Trophoblast cell (in vitro differentiated cells and primary cell): ENCODE measurements around the gene GLIS2.

Experiments
- DNase-seq, 2 donors: peaks; one replicate each; pipeline ENCODE4 v3.0.0-alpha.2; 2016
- H2AFZ ChIP-seq: 2 replicates; pipeline ENCODE4 v1.6.1; 2013; ENCODE audit warnings: low read length, moderate library complexity, mild to moderate bottlenecking; ENCODE audit not compliant: insufficient read depth, poor library complexity
- H2AK5ac ChIP-seq: 2 replicates; pipeline ENCODE4 v1.6.1; 2013; ENCODE audit warnings: mild to moderate bottlenecking, low read length
- H2BK120ac ChIP-seq: 2 replicates; pipeline ENCODE4 v1.6.1; 2013; ENCODE audit warnings: low read length, mild to moderate bottlenecking, moderate library complexity; ENCODE audit not compliant: insufficient read depth, poor library complexity
- H2BK12ac ChIP-seq: 2 replicates; pipeline ENCODE4 v1.6.1; 2013; ENCODE audit warnings: mild to moderate bottlenecking, low read length, moderate library complexity
- H2BK5ac ChIP-seq: 2 replicates; pipeline ENCODE4 v1.6.1; 2013; ENCODE audit warnings: low read length, low read depth, moderate library complexity, mild to moderate bottlenecking; ENCODE audit not compliant: poor library complexity
- H3K14ac ChIP-seq: 2 replicates; pipeline ENCODE4 v1.6.1; 2013; ENCODE audit warnings: mild to moderate bottlenecking, low read length
- H3K18ac ChIP-seq: 2 replicates; pipeline ENCODE4 v1.6.1; 2013; ENCODE audit warnings: mild to moderate bottlenecking, low read length
- H3K23ac ChIP-seq: 2 replicates; pipeline ENCODE4 v1.6.1; 2013; ENCODE audit warnings: low read length
- H3K27ac ChIP-seq: 2 replicates; pipeline ENCODE4 v1.5.1; 2013; ENCODE audit warnings: low read depth, mild to moderate bottlenecking, inconsistent platforms, low read length, moderate library complexity
- H3K27me3 ChIP-seq: 2 replicates; pipeline ENCODE4 v1.6.1; 2013; ENCODE audit warnings: inconsistent platforms, mild to moderate bottlenecking, low read length, moderate library complexity; ENCODE audit not compliant: insufficient read depth
- H3K36me3 ChIP-seq, 2 experiments: 1 replicate in 1 of 2; 2 replicates in 1 of 2; pipeline ENCODE4 v1.6.1; 2013; ENCODE audit warnings: low read length in 2 of 2, mild to moderate bottlenecking in 2 of 2, moderate library complexity in 1 of 2; ENCODE audit not compliant: insufficient read depth in 2 of 2, control insufficient read depth in 1 of 2
- H3K4ac ChIP-seq: 2 replicates; pipeline ENCODE4 v1.6.1; 2013; ENCODE audit warnings: low read depth, mild to moderate bottlenecking, low read length, moderate library complexity
- H3K4me1 ChIP-seq, 2 experiments: 1 replicate in 1 of 2; 2 replicates in 1 of 2; pipeline ENCODE4 v1.6.1; 2013; ENCODE audit warnings: low read length in 2 of 2, mild to moderate bottlenecking in 2 of 2, moderate library complexity in 1 of 2; ENCODE audit not compliant: insufficient read depth in 2 of 2, control insufficient read depth in 1 of 2
- H3K4me2 ChIP-seq: 2 replicates; pipeline ENCODE4 v1.6.1; 2013; ENCODE audit warnings: inconsistent platforms, mild to moderate bottlenecking, low read length, moderate library complexity
- H3K4me3 ChIP-seq: 2 replicates; pipeline ENCODE4 v1.5.1; 2013; ENCODE audit warnings: mild to moderate bottlenecking, low read depth, low read length, inconsistent platforms
- H3K79me1 ChIP-seq: one replicate; pipeline ENCODE4 v1.6.1; 2013; ENCODE audit warnings: low read length
- H3K79me2 ChIP-seq: 2 replicates; pipeline ENCODE4 v1.6.1; 2013; ENCODE audit warnings: low read length, mild to moderate bottlenecking; ENCODE audit not compliant: control insufficient read depth, insufficient read depth, poor library complexity
- H3K9ac ChIP-seq: 2 replicates; pipeline ENCODE4 v1.6.1; 2013; ENCODE audit warnings: mild to moderate bottlenecking, low read length
- H3K9me3 ChIP-seq: 2 replicates; pipeline ENCODE4 v1.6.1; 2013; ENCODE audit warnings: low read depth, mild to moderate bottlenecking, control low read depth, inconsistent platforms, low read length; ENCODE audit not compliant: insufficient read depth
- H4K12ac ChIP-seq: 2 replicates; pipeline ENCODE4 v1.6.1; 2013; ENCODE audit warnings: low read depth, mild to moderate bottlenecking, low read length, moderate library complexity
- H4K8ac ChIP-seq: 2 replicates; pipeline ENCODE4 v1.6.1; 2013; ENCODE audit warnings: low read depth, mild to moderate bottlenecking, low read length, moderate library complexity
- H4K91ac ChIP-seq: one replicate; pipeline ENCODE4 v1.6.1; 2013; ENCODE audit warnings: low read depth, mild to moderate bottlenecking, low read length, moderate library complexity
- WGBS: extraction: QIAGEN DNeasy Blood & Tissue Kit; methylation state at CpG from one replicate; pipeline ENCODE4 v1.1.7; 2013; ENCODE audit warnings: missing lambda C conversion rate; ENCODE audit not compliant: insufficient read length, insufficient coverage; ENCODE audit errors: extremely low coverage; 5-methylcytosine and 5-hydroxymethylcytosine counted together

Gene GLIS2

GRCh38 chr16:4386951-4387565 is 71.2 kb downstream of the GLIS2 start:
- Histone ChIP-seq H4K8ac (peak overlapping the region; percentile 78), H3K4me1 (peaks cover 44 to 56% of the 10 kb centered on the region in 2 experiments), H2AFZ (peak overlapping the region; percentile 32), H3K4ac (peak overlapping the region; percentile 13), H3K14ac (peak overlapping the region; percentile 89), H3K9me3 (peaks cover 2% of the 10 kb centered on the region), H3K18ac (peak overlapping the region; percentile 74), H3K36me3 (peaks cover 21% of the 10 kb centered on the region in 2 experiments), H3K23ac (no peak overlapping the region), H3K79me1 (peaks cover 38% of the 10 kb centered on the region), H3K27me3 (no peaks in the 10 kb centered on the region), H2BK120ac (peak overlapping the region; percentile 77), H3K9ac (no peak overlapping the region), H3K27ac (no peak overlapping the region), H3K4me2 (no peak overlapping the region), H2AK5ac (peak overlapping the region; percentile 82), H2BK12ac (peak overlapping the region; percentile 84), H3K4me3 (no peak overlapping the region), H4K91ac (peak overlapping the region; percentile 99), H4K12ac (peak overlapping the region; percentile 10), H3K79me2 (peaks cover 15% of the 10 kb centered on the region), H2BK5ac (peak overlapping the region; percentile 71)
- no CpG with 5 or more reads among the region's 10 CpGs for WGBS
- no peak for DNase-seq

GRCh38 chr16:4387781-4388180 is 71.9 kb downstream of the GLIS2 start:
- H3K4ac ChIP-seq: peak overlapping the region; percentile 56
- no CpG with 5 or more reads among the region's 20 CpGs for WGBS

DNA sequence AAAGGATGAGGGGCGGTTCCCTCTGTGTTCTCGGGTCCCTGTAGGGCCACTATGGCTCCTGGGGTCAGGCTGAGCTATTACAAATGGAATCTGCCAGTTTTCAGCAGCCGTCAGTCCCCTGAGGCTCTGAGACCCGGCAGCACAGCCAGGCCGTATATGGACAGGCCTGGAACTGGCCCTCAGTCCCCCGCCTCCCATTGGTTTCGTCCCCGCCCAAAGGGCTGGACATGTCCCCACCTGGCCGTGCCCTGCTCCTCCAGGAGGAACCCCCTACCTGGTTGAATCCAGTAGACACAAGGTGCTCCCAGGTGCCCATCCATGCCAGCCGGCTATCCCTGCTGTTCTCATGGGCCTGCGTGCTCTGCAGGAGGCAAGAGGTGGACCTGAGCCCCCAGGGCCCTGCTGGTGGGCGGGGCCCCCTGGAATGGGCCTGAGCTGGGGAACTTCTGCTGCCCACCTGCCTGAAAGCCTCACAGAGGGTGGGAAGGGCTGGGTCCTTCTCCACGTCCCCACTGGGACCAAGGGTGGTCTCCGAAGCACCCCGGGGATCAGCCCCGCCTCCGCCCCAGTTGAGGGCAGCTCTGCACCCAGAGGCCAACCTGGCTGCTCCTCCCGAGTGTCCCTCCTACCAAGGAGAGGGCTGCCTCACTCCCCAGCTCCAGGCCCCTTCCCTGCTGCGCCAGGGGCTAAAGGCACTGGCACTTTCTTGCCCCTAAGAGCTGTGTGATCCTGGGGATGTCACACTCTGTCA is 72.6 kb downstream of the GLIS2 start:
- peak overlapping the region; percentile 61 for H4K12ac ChIP-seq
- H4K8ac ChIP-seq: peak overlapping the region; percentile 87
- H3K4ac ChIP-seq: peak overlapping the region; percentile 77
- H3K27ac ChIP-seq: peak overlapping the region; percentile 82
- peaks cover 51% of the 10 kb centered on the region for H3K79me1 ChIP-seq
- H3K79me2 ChIP-seq: peaks cover 21% of the 10 kb centered on the region
- peak overlapping the region; percentile 8 for H3K4me2 ChIP-seq
- H3K9ac ChIP-seq: no peak overlapping the region
- H3K27me3 ChIP-seq: no peaks in the 10 kb centered on the region
- peaks cover 10 to 12% of the 10 kb centered on the region in 2 experiments for H3K36me3 ChIP-seq
- DNase-seq: peak; percentile 75 to 79
- no peak overlapping the region for H3K4me3 ChIP-seq
- H3K14ac ChIP-seq: peak overlapping the region; percentile 98
- H2AFZ ChIP-seq: peak overlapping the region; percentile 7
- peaks cover 58 to 70% of the 10 kb centered on the region in 2 experiments for H3K4me1 ChIP-seq
- peak overlapping the region; percentile 98 for H2BK120ac ChIP-seq
- WGBS: no CpG with 5 or more reads among the region's 19 CpGs
- H4K91ac ChIP-seq: peak overlapping the region; percentile 97
- peak overlapping the region; percentile 98 for H2AK5ac ChIP-seq
- H2BK12ac ChIP-seq: peak overlapping the region; percentile 89
- H3K18ac ChIP-seq: peak overlapping the region; percentile 94
- peak overlapping the region; percentile 92 for H2BK5ac ChIP-seq
- H3K9me3 ChIP-seq: peaks cover 2% of the 10 kb centered on the region
- H3K23ac ChIP-seq: no peak overlapping the region

More at GRCh38 chr16:4387781-4388180, 71.9 kb downstream of the GLIS2 start:
- Histone ChIP-seq H3K79me1 (peaks cover 44% of the 10 kb centered on the region), H3K27me3 (no peaks in the 10 kb centered on the region), H3K9me3 (peaks cover 2% of the 10 kb centered on the region), H3K4me3 (no peak overlapping the region), H3K27ac (peak overlapping the region; percentile 75), H2BK5ac (peak overlapping the region; percentile 90), H3K23ac (no peak overlapping the region), H3K18ac (peak overlapping the region; percentile 44), H2BK120ac (peak overlapping the region; percentile 98), H3K4me2 (no peak overlapping the region), H3K9ac (no peak overlapping the region), H3K79me2 (peaks cover 16% of the 10 kb centered on the region), H4K8ac (peak overlapping the region; percentile 42), H2AK5ac (peak overlapping the region; percentile 99), H2AFZ (peak overlapping the region; percentile 24), H3K36me3 (peaks cover 13 to 14% of the 10 kb centered on the region in 2 experiments), H4K91ac (peak overlapping the region; percentile 99), H3K4me1 (peaks cover 52 to 63% of the 10 kb centered on the region in 2 experiments), H4K12ac (peak overlapping the region; percentile 66), H3K14ac (peak overlapping the region; percentile 94), H2BK12ac (peak overlapping the region; percentile 63)
- DNase-seq: no peak
